HEK293T (cell line): ENCODE data around the gene GRSF1.

Source experiments
- BHLHE40 ChIP-seq: fragments of 450-650 bp; IDR thresholded peaks from 2 replicates; pipeline ENCODE4 v1.6.1; 2016; ENCODE audit warnings: mild to moderate bottlenecking, moderate library complexity, borderline replicate concordance
- SP1 ChIP-seq: fragments of 450-650 bp; IDR thresholded peaks from 2 replicates; pipeline ENCODE4 v1.6.1; 2017

DNA sequence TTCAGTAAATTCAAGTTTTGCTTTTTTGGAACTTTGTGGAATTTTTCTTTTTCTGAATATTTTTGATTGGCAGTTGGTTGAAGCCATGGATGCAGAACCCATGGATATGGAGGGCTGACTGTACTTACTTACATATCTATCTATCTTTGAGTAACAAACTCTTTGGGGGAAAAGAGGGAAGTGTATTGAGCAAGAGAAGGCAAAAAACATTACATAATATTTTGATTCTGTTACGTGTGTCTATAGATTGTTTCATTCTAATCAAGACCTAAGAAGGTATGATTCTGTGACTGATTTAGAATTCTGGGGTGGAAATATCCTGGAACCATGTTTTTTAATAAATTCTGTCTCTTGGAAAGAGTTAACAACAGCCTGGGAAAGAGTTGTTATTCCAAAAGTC, 31.5 kb downstream of the GRSF1 start:
- TF ChIP-seq BHLHE40 (no peak), SP1 (no peak)
